Testis (tissue), 3 donors: ENCODE results near the gene GEMIN5. TPM values are rescaled to one million over a fixed set of nuclear protein-coding genes. Genes with fewer than 3 reads are reported as not detected.

Experiments used
- DNase-seq: peaks from one replicate; pipeline ENCODE4 v3.0.0-alpha.2; 2019
- H3K27ac ChIP-seq, 2 donors: fragments of 200-600 bp; sonication (generic); one replicate each; pipeline ENCODE4 v1.5.1; 2019
- H3K27me3 ChIP-seq: fragments of 200-600 bp; sonication (generic); one replicate; pipeline ENCODE4 v1.5.1; 2019
- H3K36me3 ChIP-seq: fragments of 200-600 bp; sonication (generic); one replicate; pipeline ENCODE4 v1.5.1; 2017; ENCODE audit warnings: low read depth; ENCODE audit errors: missing control alignments
- H3K4me1 ChIP-seq: fragments of 200-600 bp; sonication (generic); one replicate; pipeline ENCODE4 v1.5.1; 2019
- H3K4me3 ChIP-seq, 2 donors: fragments of 200-600 bp; sonication (generic); one replicate each; pipeline ENCODE4 v1.5.1; 2017 to 2019
- H3K9me3 ChIP-seq: fragments of 200-600 bp; sonication (generic); one replicate; pipeline ENCODE4 v1.5.1; 2017
- CTCF ChIP-seq, 3 experiments: fragments of 450-650 bp in 2 of 3; fragments of 200-600 bp in 1 of 3; sonication (generic) in 1 of 3; IDR thresholded peaks; one replicate each; pipeline ENCODE4 v1.5.1; 2016 to 2019; ENCODE audit warnings: antibody characterized with exemption in 3 of 3, mild to moderate bottlenecking in 2 of 3, moderate library complexity in 1 of 3
- POLR2A ChIP-seq: fragments of 450-650 bp; IDR thresholded peaks from one replicate; pipeline ENCODE4 v1.6.1; 2017; ENCODE audit warnings: antibody characterized with exemption, mild to moderate bottlenecking, moderate library complexity
- WGBS, 2 donors: methylation state at CpG; one replicate each; pipeline ENCODE4 v1.1.5; 2018; 5-methylcytosine and 5-hydroxymethylcytosine counted together
- intact Hi-C: fragments of 100-400 bp; cut with DNase I; formaldehyde crosslinking; loops from one replicate; pipeline ENCODE4 v1.15.1; 2023; ENCODE audit warnings: low total_unique reads
- polyA plus RNA-seq: library from polyadenylated mRNA; stranded (reverse); fragments of 350-450 nt; fragmentation: Illumina TruSeq; extraction: RNeasy Lipid Tissue Mini Kit (QIAGEN cat#74804); gene quantifications from one replicate; pipeline ENCODE4 v1.2.3, GENCODE V29; 2014; ENCODE audit warnings: low read depth, low replicate concordance; ENCODE audit not compliant: insufficient read depth
- total RNA-seq, 2 donors: library from RNA; depleted of rRNA; stranded (reverse); fragments of >200 nt; gene quantifications; one replicate each; pipeline ENCODE4 v1.2.3, GENCODE V29; 2016

GEMIN5 gene
- total and polyA plus RNA-seq, 3 donors from 2014 or later: 15.8 to 24.7 (median 24.1) TPM

DNA sequence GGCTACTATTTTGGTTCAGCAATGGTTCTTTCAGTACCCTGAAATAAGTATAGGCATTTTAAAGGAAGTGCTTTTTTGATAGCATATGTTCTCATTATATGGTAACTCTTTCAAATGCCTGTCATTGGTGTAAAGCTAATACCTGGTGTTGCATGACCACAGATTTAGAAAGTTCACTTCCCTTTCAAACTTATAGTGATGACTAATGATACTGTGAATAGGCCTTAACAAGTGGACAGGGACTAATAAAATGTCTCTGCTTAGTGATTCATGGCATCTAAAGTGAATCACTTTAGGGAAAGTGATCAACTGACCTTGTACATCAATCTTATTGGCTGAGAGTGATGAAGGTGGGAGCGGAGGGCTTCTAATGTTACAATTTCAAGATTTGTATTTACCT, 24.5 kb upstream of the GEMIN5 start:
- no peak for DNase-seq
- Histone ChIP-seq H3K9me3 (no peaks in the 10 kb centered on the region), H3K4me1 (no peaks in the 10 kb centered on the region), H3K27ac (no peak overlapping the region), H3K36me3 (no peaks in the 10 kb centered on the region), H3K27me3 (no peaks in the 10 kb centered on the region), H3K4me3 (no peak overlapping the region)
- TF ChIP-seq CTCF (IDR thresholded peaks at IDR 0.05): no peak
- no peak for TF ChIP-seq POLR2A
- 98 to 100% methylated on average over 1 of the region's 1 CpG for WGBS, 2 donors
- intact Hi-C loops: no loop called here

DNA sequence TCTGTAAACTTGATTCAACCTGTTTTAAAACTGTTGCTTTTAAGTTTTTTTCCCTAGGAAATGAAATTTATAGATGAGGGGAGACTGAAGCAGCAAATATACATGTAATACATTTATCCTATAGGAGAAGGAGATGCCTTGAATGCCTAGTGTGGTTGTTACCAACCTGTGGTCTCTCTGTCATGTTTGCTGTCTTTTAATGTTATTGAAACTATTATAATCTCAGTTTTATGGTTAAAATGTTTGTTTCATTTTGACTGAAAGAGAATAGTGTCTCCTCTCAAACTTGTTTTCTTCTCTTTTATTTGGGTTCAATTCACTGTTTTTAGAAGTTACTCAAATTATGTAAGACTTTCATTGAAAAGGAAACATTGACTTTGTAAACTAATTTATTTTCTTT, 18.7 kb upstream of the GEMIN5 start:
- Histone ChIP-seq H3K9me3 (no peaks in the 10 kb centered on the region), H3K4me3 (no peak overlapping the region), H3K27ac (peak overlapping the region in 1 of 2 donors; percentile 14), H3K4me1 (peaks cover 8% of the 10 kb centered on the region), H3K36me3 (no peaks in the 10 kb centered on the region), H3K27me3 (no peaks in the 10 kb centered on the region)
- TF ChIP-seq CTCF (IDR thresholded peaks at IDR 0.05): no peak
- no peak for TF ChIP-seq POLR2A
- intact Hi-C loops: no loop called here
- DNase-seq: no peak

- WGBS, 2 donors: 85 to 87% methylated on average over 2 of the region's 2 CpGs
- no peak for DNase-seq
- Histone ChIP-seq H3K4me3 (no peak overlapping the region), H3K4me1 (no peaks in the 10 kb centered on the region), H3K27ac (no peak overlapping the region), H3K9me3 (no peaks in the 10 kb centered on the region), H3K27me3 (no peaks in the 10 kb centered on the region), H3K36me3 (no peaks in the 10 kb centered on the region)
- no peak for TF ChIP-seq CTCF (IDR thresholded peaks at IDR 0.05)
- no peak for TF ChIP-seq POLR2A
- intact Hi-C loops: no loop called here
These were observed 11.8 kb upstream of the GEMIN5 start for GRCh38 chr5:154949781-154950180.

DNA sequence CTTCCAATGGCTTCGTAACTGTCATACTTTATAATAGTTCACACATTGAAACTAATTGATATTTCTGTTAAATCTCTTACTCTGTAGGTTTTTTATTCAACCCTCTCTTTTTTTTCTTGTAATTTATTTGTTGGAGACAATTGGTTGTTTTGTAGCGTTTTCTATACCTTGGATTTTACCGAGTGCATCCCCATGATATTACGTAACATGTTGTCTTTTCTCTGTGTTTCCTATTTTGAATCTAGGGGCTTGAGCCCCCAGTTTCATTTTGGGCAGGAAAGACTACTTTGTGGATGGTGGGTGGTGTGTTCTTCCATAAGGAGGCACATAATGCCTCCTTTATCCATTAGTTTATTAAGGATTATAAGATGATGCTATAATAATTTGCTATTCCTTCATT, 10.3 kb upstream of the GEMIN5 start:
- H3K4me3 ChIP-seq: no peak overlapping the region
- H3K27me3 ChIP-seq: no peaks in the 10 kb centered on the region
- DNase-seq: no peak
- H3K36me3 ChIP-seq: no peaks in the 10 kb centered on the region
- no peaks in the 10 kb centered on the region for H3K4me1 ChIP-seq
- intact Hi-C loops: no loop called here
- H3K9me3 ChIP-seq: no peaks in the 10 kb centered on the region
- TF ChIP-seq CTCF (IDR thresholded peaks at IDR 0.05): no peak
- TF ChIP-seq POLR2A: no peak
- 91 to 93% methylated on average over 4 of the region's 4 CpGs for WGBS, 2 donors
- no peak overlapping the region for H3K27ac ChIP-seq

DNA sequence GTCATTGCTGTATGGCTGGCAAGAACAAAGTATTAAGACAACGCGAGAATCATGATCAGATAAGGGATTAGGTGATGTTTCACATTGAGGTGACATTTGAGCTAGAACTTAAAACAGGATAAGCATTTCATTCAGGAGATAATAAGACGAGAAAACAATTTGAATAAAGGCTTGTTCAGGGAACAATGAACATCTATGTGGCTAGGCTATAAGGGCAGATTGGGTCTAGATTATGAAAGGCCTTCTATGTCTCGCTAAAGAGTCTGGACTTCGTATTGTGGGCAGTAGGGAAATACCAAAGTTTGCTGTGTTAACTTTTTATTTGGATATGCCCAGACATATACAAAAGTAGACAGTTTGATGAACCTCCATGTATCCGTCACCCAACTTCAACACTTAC, 9.8 kb upstream of the GEMIN5 start:
- 73 to 75% methylated on average over 6 of the region's 6 CpGs for WGBS, 2 donors
- intact Hi-C loops: no loop called here
- Histone ChIP-seq H3K9me3 (no peaks in the 10 kb centered on the region), H3K36me3 (no peaks in the 10 kb centered on the region), H3K27me3 (no peaks in the 10 kb centered on the region), H3K4me3 (no peak overlapping the region), H3K4me1 (peaks cover under 1% of the 10 kb centered on the region), H3K27ac (no peak overlapping the region)
- TF ChIP-seq POLR2A (no peak), CTCF (IDR thresholded peaks at IDR 0.05) (no peak)
- no peak for DNase-seq
